GM19468 (cell line): ENCODE data around the gene PRRT1.
"Not testable (repeated sequence)": the region's sequence is repeated elsewhere in the genome, so short reads cannot be mapped to it uniquely, and the experiment has no call there.

Source experiments
- ATAC-seq: cut with Tn5 transposase; IDR thresholded peaks from one replicate; pipeline ENCODE4 v1.9.1; 2021; ENCODE audit warnings: mild to moderate bottlenecking, moderate library complexity, moderate number of reproducible peaks; ENCODE audit not compliant: unreplicated experiment; ENCODE audit errors: extremely low read depth

Gene PRRT1

DNA sequence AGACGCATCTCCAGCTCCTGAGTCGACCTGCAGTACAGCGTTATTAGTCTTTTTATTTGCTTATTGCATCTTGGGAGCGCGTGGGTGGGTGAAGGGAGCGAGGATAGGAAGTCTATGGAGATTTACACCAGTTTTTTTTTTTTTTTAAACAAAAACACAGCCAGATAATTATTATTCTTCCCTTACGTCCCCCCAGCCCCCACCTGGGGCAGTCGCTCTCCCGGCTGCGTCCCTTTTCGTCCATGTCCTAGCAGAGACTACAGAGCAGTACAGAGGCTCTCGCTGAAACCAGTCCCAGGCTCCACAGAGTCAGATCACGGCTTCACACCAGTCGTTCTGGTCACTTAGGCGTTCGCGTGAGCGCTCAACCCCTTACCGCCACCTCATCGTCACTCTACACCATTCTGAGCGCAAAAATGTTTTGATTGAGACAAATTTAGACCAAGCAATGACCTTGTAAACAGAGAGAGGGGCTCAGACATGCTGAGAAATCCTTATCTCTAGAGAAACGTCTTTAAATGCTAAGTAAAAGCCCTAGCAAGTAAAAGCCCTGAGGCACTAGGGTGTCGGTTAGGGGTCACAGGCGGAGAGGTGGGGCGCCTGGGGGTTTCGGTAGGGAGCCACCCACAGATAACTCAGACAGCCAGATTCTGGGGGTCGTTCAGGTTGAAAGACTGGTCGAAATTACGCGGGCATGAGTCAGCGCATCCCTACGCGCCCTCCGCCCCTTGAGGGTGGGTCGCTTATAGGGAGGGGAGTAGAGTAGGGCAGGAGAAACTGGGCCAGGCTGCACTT lies 1.2 kb upstream of the PRRT1 start:
- no peak for ATAC-seq

DNA sequence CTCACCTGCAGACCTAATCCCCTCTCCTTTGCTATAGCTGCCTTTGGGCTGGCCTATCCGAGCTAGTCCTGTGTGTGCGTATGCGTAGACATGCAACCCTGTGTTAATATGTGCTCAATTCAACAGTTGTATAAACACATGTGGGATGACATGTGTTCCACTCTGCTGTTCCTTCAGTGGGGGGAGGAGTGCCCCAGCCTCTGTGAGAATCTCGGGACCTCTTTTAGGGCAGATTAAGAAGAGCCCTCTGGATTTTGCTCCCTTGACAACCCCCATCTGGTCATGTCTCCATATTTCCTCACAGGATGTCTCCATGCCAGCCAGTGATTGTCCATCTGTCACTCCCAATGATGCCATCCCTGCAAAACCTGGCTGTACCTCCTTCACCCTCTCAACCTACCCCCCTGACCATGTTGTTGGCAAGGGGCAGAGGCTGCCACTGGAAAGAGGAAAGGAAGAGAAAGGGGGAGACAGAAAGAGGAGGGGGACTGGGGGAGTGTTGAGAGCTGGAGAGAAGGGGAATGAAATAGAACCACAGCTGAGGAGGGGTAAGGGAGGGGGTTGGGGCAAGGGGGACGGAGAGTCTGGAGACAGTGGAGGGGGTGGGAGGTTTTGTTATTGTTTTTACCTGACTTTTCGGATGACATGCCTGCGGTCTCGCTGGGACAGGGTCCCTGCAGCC lies 417 bp downstream of the PRRT1 start:
- no peak for ATAC-seq

DNA sequence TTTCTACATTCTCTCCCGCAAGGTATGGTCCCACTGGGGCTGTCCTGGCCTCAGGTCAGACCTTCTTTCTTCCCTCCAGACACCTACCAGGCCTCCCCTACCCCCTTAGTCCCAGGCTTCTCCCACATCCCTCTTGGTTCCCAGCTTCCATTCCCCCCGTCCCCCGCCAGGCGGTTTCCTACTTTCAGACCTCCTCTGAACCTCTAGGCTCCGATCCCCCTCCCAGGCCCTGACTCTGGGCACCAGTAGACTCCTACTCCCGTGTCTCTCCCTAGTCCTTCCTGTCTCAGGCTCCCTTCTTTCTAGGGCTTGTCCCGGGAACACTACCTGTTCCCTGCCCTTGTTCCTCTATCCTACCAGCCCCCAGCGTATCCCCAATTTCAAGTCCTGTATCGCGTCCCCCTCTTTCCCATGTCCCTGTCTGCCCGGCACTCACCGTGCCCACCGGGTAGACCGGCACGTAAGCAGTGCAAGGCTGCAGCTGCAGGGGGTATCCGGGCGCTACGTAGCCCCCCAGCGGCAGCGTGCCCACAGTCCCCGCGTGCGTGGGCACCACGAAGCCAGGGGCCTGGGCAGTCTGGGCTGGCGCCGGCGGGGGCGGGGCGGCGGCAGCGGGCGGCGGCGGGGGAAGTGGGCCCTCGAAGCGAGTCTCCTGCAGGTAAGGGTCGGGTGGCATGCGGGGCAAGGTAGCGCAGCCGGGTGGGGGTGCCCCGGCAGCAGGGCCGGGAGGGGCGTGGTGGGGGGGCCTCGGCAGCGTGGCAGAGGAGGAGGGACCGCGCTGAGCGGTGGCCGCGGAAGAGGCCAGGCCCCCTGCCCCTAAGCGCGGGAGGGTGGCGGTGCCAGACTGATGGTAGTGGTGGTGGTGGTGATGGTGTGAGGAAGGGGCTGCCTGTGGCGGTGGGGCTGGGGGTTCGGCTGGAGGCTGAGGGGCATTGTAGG lies 1.5 kb downstream of the PRRT1 start:
- ATAC-seq, result no peak

DNA sequence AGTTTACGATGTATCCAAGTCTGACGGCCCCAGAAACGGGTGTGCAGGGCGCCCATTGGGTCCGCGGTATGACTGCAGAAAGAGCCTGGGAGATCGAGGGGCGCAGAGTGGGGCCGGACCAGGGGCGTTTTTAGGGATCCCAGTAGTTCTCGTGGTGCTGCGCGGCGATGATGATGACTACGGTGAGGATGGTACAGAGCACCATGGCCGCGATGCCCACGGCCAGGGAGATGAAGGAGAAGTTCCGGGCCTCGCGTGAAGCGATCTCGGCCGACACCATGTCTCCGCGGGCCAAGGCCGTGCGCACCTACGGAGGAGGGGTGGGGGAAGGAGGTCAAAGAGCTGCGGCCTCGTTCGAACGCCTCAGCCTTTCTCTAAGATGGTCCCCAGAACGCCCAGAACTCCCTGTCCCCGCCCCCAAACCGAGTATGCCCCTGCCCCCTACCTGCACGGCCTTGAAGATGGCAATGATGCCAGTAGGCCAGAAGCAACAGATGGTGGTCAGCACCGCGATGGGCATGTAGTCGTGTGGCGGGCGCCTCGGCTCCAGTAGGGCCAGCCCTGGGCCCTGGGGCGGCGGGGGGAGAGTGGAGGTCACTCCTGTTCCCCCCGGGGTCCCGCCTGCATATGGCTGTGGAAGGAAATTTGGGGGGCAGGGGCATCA lies 2.5 kb downstream of the PRRT1 start:
- ATAC-seq, result no peak

DNA sequence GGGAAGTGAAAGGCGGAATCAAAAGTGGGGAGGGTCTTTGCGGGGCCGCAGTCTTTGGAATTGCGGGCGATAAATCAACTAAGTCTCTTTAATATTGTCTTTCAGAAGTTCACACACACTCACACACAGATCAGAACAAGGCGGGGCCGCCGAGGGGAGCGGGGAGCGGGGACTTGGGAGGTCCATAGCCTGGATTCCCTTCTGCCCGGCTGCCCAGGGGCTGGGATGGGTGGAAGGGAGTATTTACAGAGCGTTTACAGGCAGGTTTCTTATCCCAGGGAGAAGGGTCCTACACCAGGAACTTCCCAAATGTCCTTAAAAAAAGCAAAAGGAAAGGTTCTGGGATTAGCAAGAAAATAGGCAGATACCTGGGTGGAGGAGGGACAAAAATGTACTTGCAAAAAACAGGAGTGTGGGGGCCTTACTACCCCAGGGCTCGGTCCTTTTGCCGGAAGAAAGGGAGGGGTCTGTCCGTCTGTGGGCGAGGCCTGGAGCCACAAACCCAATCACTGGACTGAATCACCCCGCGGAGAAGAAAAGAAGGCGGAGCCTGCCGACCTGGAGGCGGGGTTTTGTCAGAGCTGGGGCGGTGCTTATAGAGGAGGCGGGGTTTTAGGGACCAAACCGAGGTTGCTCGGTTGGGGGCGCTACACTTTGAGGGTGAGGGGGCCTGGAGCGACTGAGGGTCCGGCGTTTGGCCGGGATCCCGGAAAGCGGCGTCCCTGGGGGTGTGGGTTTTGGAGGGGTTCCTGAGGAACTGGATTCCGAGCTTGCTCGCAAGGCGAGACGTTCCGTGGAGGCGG lies 3.2 kb downstream of the PRRT1 start:
- ATAC-seq, result no peak

DNA sequence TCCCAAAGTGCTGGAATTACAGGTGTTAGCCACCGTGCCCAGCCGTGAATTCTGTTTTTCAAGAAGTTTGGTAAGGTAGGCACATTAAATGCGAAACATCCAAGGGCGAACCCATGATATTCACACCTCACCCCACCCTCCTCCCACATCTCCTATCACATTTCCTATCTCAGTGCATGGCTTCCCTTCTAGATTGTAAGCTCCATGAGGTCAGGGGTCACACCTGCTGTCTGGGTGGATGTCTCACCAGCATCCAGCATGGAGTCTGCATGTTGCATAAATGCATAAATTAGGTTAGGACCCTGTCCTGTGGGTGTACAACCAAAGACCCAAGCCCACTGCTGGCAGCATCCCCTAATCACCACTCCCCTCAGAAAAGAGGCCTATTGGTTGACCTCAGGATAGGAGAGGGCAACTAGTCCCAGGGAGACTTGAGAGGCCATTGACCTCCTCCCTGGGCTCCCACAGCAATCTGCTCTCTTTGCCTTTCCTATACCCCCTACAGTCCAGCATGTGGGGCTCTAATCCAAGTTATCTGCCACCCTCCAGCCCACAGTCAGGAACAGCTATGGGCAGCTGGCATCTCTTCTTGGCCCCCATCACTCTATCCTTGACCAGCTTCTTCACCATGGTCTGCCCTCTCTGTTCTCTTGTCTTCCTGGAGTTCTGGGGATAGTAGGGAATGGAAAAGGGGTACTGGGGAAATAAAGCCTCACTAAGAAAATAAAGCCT lies 4.2 kb downstream of the PRRT1 start:
- no peak for ATAC-seq

DNA sequence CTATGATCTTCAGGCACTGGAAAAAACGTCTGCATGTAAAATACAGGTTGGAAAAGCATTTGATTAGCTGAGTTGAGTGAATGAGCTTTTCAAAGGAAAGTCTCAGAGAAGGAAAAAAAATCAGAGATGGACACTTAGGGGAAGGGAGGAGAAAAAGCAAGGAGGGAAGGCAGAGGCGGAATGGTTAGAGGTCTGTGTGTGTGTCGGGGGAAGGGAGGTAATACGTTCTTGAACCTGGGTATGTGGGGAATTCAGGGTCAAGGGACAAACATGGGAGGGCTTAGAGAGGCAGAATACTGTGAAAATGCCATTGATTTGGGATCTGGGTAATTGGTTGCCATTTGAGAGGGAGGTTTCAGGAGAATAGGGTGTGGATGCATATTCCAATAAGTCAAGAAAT lies 5.1 kb downstream of the PRRT1 start:
- no peak for ATAC-seq

DNA sequence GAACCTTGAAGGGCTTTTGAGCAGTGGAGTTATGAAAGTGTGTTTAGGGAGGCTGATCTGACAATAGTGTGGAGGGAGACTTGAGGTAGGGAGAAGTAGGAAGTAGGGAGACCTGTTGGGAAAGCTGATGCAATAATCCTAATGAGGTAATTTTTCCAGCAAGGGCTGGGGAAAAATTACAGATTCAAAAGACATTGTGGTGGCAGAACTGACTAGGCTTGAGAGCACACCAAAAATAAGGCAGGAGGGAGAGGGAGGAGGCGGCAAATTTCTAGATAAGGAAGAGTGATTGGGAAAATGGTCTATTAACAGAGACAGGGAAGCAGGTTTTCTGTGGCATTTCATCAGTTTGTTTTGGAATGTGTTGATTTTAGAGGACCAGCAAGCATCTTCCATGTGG lies 5.5 kb downstream of the PRRT1 start:
- ATAC-seq, result no peak

DNA sequence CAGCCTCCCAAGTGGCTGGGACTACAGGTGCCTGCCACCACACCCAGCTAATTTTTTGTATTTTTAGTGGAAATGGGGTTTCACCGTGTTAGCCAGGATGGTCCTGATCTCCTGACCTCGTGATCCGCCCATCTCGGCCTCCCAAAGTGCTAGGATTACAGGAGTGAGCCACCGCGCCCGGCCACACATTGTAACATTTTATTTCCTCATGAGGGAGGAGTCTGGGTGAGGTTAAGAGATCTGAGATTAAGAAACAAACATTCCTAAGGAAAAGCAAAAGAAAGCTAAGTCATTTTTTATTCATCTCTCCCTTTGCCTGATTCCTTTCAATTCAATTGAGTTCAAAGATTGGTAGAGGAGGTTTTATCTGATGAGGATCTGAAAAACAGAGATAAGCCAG lies 7.5 kb downstream of the PRRT1 start:
- not testable (repeated sequence) for ATAC-seq

DNA sequence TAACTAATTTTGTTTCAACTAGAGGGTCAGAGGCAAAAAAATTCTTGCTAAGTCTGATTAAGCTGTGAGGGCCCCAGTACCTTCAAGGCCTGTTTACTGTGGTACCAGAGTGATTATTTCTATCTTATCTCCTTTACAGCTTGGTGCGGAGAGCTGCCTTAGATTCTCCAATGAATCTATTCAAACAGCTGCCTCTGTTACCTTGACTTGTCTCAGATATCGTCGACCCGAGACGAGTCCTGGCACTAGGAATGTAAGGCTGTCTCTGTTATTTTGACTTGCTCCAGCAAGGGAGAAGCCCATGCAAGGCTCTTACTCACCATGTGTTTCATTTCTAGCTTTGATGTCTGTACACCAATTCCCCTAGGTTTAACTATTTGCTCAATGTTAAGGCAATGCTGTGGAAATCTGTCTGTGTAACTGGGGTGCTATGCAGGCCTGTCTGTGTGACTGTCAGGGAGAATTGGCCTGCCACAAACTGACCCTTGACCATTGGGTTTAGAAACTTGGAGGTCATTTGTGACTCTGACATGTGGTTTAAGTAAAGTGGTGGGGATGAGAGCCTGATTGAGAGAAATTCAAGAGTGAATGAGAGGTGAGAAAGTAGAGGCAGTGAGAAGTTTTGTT lies 11.2 kb downstream of the PRRT1 start:
- ATAC-seq, result no peak

DNA sequence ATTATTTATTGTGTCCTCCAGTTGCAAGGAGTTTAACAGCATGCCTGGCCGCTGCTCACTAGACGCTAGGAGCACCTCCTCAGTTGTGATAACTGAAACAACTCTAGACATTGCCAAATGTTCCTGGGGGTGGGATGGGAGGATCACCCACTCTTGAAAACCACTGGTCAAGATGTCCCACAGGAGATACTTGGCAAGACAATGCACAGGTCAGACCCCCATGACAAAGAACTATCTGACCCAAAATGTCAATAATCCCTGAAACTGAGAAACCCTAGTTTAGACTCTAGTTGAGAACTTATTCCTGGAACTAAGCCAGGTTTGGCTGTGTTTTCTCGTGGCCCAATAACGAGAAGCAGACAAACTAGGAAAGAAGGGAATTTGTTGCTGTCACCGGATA lies 12.1 kb downstream of the PRRT1 start:
- no peak for ATAC-seq

DNA sequence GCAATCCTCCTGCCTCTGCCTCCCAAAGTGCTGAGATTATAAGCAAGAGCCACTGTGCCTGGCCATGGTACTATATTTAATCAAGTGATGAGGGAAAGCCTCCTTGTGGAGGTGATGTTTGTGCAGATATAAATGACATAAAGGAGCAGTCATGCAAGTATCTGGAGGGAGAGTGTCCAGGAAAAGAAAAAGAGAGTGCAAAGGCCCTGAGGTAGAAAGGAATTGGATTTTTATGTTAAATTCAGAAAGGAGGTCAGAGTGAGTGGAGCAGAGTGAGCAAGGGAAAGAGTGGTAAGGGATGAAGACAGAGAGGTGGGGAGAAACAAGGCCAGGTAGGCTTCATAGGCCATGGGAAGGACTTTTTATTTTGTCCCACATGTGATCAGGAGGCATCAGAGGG lies 14.3 kb downstream of the PRRT1 start:
- ATAC-seq, result no peak

DNA sequence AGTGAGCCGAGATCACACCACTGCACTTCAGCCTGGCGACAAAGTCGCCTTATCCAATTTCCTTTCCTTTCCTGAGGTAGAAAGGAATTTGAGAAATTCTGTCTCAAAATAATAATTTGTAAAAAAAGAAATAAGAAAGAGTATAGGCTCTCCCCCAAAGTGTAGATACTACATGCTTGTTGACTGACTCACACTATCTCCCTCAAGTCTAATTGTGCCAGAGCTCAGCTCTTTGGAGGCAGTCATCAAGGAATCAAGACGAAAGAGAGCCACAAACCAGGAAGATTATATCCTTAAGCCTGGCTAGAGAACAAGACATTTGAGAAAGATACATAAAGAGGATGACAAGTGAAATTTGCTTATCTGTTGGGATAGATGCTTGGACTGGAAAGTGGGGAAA lies 18.0 kb downstream of the PRRT1 start:
- ATAC-seq, result no peak

DNA sequence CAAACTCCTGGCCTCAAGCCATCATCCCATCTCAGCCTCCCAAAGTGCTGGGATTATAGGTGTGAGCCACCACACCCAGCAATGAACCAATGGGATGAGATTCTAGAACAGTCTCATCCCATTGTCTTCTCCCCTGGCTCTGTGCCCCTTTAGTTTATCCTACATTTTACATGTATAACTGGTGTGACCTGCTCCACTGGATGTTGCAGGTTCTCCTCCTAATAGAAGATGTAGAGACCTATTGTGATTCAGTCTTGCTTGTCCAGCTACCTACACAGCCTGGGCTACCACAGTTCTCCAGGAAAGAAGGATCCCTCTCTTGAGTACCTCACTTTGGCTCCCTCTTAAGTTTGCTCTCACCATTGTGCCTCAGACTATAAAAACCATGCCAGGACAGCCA lies 19.6 kb downstream of the PRRT1 start:
- no peak for ATAC-seq

DNA sequence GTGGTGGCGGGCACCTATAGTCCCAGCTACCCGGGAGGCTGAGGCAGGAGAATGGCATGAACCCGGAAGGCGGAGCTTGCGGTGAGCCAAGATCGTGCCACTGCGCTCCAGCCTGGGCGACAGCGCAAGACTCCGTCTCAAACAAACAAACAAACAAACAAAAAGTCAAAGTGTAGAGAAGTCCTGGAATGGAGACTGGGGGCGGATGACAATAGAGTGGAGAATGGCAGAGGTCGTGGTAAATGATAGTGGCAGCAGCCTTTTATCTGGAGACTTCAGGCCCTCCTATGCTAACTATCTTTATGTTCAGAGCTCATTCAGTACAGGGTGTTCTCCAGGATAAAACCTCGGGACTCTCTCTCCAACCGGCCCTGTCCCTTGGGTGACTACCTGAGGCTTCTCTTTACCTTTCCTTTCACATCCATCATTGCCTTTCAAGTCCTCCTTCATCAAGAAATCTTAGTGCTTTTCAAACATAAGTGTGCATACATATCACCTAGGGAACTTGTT lies 20.2 kb downstream of the PRRT1 start:
- ATAC-seq, result no peak

DNA sequence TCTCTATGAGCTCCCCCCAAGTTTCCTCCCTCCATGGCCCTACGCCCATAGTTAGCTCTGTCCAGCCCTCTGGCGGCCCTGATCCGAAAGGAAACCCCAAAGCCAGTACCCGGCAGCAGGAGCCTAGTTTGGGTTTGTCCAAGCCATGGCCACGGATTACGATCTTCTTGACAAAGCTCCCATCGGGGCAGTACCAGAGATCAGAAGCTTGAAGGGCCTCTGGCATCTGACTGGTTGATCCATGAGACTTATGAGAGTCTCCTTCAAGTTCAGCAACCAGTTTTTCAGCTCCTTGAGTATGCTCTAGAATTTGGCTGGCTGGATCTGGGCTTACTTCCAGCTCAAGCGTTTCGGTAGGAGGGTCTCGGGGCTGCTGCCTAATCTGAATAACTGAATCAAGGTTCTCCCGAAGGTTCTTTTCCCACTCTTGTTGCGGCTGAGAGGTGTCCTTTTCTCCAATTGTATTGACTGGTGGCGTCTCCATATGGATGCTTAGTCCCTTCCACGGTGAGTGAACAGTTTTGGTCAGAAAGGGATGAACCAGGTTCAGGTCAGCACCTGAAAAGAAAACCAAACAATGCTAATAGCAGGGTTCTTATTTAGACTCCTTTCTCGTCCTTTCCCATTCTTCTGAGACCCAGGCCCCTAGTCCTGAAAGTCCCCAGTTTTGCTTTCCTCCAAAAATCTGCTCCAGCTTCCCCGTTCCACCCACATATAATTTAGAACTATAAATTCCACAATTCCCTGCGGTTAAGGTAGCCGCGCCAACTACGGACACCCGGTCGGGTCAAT lies 22.2 kb downstream of the PRRT1 start:
- no peak for ATAC-seq

DNA sequence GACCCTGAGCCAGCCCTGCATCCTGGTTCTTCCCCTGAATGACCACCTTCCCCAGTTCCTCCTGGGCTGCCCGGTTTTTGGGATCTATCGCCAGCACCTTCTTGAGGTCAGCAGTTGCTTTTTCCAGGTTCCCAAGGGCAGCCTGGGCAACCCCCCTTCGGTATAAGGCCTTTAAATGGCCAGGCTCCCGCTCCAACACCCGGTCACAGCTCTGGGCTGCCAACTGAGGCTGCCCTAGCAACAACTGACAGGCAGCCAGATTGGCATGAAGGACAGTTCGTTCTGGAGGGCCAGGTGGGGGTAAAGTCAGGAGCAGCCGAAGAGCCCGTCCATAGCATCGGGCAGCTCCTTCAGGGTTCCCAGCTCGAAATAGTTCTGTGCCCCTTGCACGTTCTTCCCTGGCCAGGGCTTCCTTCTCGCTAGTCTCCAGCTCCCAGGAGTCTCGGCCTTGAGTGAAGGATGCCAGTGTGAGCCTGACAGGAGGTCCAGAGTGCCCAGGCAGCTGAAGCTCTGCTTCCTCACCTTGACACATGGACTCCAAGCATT lies 22.9 kb downstream of the PRRT1 start:
- ATAC-seq, result no peak
